Dermis blood vessel endothelial cell (primary cell): ENCODE results near the gene UBE2N. TPM values are rescaled to one million over a fixed set of nuclear protein-coding genes. Genes with fewer than 3 reads are reported as not detected.

ENCODE experiments used
- DNase-seq: peaks from one replicate; pipeline ENCODE4 v3.0.0; 2010
- total RNA-seq: library from RNA; depleted of rRNA; stranded (reverse); fragments of >200 nt; gene quantifications from 2 replicates; pipeline ENCODE4 v1.2.3, GENCODE V29; 2014

The UBE2N gene
- total RNA-seq: 53.9 and 86.8 TPM in 2 replicates

- DNase-seq: peak; percentile 95
These were observed at the start of gene UBE2N for GRCh38 chr12:93441617-93442410. UBE2N (minus strand) TSS chr12:93441947; CDS start chr12:93441884, 63 bp downstream.

DNA sequence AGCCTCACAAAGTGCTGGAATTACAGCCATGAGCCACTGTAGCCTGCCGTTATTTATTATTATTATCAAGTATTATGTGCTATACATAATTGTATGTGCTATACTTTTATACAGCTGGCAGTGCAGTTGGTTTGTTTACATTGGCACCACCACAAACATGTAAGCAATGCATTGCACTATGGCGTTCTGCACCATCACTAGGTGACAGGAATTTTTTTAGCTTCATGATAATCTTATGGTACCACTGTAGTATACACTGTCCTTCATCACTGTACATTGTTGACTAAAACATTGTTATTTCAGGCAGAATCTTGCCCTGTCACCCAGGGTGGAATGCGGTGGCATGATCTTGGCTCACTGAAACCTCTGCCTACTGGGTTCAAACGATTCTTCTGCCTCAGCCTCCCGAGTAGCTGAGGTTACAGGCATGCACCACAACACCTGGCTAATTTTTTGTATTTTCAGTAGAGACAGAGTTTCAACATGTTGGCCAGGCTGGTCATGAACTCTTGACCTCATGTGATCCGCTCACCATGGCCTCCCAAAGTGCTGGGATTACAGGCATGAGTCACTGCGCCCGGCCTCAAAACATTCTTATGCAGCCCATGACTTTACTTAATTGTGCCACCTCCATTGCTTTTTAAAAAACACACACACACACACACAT is 42.7 kb upstream of the UBE2N start:
- no peak for DNase-seq

DNA sequence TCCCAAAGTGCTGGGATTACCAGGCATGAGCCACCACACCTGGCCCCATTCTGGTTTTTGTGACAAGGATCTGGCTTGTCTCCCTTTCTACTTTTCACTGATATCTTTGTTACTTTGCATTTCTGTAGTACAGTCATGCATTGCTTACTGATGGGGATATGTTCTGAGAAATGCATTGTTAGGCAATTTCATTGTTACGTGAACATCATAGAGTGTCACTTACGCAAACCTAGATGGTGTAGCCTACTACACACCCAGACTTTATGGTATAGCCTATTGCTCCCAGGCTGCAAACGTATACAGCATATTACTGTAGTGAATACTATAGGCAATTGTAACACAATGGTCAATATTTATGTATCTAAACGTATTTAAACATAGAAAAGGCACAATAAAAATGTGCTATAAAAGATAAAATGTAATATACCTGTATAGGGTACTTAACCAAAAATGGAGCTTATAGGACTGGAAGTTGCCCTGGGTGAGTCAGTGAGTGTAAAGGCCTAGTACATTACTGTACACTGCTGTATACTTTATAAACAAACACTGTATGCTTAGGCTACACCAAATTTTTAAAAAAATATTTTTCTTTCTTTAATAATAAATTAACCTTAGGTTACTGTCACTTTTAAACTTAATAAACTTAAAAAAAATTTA is 41.5 kb upstream of the UBE2N start:
- DNase-seq: no peak

GRCh38 chr12:93482721-93483120 is 41.0 kb upstream of the UBE2N start:
- no peak for DNase-seq

DNA sequence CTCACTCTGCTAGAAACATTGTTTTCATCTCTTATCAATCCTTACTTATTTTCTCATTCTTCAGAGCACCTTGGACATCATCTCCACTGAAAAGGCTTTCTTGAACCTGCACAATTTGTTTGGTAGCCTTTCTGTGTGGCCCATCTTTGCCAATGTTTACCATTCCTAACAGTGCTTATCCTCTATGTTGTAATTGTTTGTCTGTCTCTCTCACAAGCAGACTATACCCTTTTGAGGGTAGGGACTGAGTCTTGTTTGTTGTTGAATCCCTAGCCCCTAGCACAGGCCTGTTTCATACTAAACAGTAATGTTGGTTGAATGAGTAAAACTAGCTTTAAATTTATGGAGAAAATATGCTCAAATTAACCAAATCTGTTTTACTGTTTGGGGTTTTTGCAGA is 34.8 kb upstream of the UBE2N start:
- no peak for DNase-seq

DNA sequence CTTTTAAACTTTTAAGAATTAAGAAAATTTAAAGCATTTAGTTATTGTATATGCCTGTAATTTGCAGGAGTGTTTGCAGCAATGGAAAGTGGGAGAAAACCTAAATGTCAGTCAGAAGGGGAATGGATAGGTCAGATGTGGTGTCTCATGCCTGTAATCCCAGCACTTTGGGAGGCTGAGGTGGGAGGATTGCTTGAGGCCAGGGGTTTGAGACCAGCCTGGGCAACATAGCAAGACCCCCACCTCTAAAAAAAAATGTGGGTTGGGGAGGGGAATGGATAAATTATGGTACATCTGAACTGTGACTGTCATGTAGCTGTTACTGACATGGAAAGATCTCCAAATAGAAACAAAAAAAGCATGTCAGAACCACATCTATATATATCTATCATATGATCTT is 27.6 kb upstream of the UBE2N start:
- DNase-seq: no peak

DNA sequence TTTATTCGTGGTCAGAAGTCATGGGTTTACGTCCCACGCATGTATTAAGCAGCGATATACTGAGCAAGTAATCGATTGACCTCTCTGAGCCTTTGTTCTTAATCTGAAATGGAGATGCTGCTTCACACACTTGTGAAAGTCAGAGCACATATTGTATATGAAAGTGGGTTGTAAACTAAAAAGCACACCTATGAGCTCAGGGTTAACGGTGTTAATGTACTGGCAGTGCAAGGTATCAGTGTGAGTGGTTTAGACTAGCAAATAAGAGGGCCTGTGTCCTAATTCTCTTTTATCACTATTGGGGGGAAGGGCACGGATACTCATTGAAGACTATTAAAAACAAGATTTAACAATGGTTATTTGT is 26.2 kb upstream of the UBE2N start:
- DNase-seq: no peak

- DNase-seq: peak; percentile 91
These were observed 25.7 kb upstream of the UBE2N start, which contains the start of gene MRPL42 for GRCh38 chr12:93467351-93468007. MRPL42 (plus strand) TSS chr12:93467514; CDS start chr12:93469286, 1,772 bp downstream.

DNA sequence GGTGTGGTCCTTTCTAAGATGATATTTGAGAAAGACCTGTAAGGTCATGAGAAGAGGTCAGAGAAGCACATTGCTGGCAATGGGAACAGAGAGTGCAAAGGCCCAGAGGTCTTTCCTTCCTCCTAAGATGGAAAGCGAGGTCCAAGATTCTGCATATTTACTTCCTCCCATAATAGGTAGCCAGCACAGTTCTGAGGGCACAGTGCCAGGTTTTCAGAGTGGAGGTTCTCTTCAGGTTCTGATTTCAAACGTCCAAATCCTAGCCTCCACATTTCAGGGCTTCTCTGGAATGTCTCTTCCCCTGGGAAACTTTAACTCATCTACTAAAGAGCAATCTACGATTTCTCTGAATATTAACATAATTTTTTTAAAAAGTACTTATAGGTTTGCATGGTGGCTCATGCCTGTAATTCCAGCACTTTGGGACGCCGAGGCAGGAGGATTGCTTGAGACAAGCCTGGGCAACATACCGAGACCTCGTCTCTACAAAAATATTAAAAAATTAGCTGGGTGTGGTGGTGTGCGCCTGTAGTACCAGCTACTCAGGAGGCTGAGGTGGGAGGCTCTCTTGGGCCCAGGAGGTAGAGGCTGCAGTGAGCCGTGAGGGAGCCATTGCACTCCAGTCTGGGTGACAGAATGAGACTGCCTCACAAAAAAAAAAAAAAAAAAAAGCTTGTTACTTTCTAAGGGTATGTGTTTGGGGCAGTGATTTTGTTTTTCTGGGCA is 25.0 kb upstream of the UBE2N start:
- DNase-seq: no peak

GRCh38 chr12:93465841-93466240 is 24.1 kb upstream of the UBE2N start:
- DNase-seq: no peak

DNA sequence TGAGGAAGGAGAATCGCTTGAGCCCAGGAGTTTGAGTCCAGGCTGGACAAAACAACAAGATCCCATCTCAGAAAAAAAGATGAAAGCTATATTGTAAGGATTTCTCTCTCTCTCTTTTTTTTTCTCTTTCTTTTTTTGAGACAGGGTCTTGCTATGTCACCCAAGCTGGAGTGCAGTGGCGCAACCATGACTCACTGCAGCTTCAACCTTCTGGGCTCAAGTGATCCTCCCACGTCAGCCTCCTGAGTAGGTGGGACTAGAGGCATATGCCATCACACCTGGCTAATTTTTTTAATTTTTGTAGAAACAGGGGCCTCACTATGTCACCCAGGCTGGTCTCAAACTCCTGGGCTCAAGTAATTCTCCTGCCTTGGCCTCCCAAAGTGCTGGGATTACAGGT is 19.8 kb upstream of the UBE2N start:
- DNase-seq: no peak

GRCh38 chr12:93460902-93461301 is 19.2 kb upstream of the UBE2N start:
- DNase-seq: no peak

GRCh38 chr12:93460003-93460402 is 18.3 kb upstream of the UBE2N start:
- DNase-seq: no peak

GRCh38 chr12:93459097-93459496 is 17.4 kb upstream of the UBE2N start:
- DNase-seq: no peak

DNA sequence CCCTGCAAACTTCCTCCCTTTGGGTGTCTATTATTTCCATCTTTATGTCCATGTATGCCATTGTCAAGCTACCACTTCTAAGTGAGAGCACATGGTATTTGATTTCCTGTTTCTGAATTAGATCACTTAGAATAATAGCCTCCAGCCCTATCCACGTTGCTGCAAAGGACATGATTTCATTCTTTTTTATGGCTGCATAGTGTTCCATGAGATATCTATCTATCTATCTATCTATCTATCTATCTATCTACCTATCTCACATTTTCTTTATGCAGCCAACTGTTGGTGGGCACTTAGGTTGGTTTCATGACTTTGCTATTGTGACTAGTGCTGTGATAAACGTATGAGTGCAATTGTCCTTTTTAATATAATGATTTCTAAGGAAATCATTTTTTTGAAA is 14.3 kb upstream of the UBE2N start:
- no peak for DNase-seq

DNA sequence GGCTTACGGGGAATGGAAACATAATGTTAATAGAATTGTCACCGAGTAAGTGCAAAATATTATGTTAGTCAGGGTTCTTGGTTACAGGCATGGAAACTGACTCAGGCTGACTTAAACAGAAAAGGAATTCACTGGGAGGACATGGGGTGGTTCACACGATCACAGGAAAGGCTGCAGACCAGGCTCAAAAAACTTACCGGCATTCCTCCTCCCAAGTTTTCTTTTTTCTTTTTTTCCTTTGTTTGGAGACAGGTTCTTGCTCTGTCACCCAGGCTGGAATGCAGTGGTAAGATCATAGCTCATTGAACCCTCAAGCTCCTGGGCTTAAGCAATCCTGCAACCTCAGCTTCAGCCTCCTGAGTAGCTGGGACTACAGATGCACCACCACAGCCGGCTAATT is 11.9 kb upstream of the UBE2N start:
- DNase-seq: no peak

DNA sequence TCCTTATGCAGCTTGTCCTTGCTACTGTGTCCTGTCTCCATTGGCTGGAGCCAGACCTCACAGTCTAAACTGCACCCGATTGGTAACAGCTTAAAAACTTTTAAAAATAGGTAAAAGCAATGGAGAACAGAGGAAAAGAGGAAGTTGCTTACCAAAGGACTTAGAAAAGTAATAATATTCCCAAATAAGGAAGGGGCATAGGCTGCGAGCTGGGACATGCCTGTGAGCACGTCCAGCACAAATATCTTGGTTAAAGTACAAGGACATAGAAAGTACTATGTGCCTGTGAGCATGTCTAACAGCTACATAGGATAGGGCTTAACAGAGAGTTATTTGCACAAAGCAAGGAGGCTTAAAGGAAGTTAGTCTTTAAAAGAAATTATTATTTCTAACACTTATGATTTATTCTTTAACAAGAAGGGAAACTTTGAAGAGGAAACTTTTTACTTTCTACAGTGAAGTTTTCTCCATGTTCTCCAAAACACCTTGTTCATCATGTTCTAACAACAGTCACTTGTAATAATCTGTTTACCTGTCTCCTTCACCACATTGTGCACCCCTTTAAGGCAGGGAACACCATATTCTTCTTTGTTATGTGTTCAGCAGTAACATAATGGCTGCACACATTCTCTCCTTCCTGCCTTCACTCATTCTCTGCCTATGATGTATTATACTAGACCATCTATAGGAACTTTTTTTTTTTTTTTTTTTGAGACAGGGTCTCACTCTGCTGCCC is 9.8 kb upstream of the UBE2N start:
- DNase-seq: no peak

GRCh38 chr12:93449277-93449676 is 7.5 kb upstream of the UBE2N start:
- DNase-seq: no peak

DNA sequence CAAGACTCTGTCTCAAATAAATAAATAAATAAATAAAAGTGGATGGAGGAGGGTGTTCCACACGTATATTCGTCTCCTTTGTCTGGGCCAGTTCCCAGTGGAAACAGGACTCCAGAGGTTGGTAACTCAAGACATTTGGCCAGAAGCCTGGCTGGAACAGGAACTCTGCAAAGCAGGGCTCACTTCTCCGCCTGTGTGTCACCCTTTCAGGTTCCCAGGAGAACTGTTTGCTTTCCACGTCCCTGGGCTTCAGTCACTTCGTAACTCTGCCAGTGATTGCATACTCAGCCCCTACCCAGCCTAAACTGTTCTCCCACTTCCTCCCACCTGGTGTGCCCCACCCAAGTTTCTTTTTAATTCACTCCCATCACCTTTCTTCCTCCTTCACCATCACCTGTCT is 7.0 kb upstream of the UBE2N start:
- no peak for DNase-seq

DNA sequence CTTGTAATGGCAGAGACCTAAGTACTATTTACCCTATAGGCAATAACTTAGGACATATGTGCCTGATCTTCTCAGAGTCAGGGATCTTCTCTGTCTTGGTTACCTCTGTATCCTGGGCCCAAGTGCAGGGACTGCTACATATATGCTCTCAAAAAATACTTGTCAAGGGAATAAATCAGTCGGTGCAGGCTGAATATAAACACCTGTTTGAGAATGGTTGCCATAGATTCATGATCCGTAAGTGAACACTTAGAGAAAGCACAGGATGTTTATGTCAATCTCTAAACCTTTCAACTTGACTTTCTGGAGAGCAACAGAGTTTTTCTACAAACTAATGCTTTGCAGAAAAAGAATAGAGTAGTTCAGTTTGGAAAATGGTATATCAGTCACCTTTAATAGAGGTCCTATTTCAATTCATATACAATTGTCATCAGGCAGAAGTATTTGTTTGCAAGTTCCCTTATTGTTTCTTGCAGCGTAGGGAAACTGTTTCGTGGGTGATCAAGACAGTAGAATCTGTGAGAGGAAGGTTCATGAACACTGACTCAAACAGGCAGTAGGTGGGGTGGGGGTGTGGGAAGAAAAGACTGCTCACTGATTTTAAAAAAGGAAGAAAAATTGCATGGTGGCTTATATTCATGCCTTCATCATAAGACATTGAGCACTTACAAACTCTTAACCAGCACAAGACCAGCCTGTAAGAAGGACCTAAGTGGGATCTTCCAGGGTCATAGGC is 6.0 kb upstream of the UBE2N start:
- DNase-seq: no peak

DNA sequence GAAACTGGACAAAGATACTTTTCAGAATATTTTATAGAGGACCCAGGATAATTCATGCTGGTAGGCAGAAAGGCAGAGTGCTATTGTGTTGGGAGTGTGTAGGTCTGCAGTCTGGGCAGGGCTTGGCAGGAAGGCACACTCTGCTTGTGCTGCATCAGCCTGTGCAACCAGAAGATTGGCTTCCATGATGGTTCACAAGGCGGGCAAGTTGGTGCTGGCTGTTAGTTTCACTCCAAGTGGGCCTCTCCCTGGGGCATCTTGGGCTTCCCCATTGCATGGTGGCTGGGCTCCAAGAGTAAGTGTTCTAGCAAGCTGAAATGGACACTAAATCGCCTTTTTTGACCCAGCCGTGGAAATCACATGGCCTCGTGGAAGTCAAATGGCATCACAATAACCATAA is 1.8 kb upstream of the UBE2N start:
- DNase-seq: no peak
